ENCODE results near the gene MED13L. TPM values are rescaled to one million over a fixed set of nuclear protein-coding genes. Genes with fewer than 3 reads are reported as not detected.

The MED13L gene
- polyA plus RNA-seq, 1 of the 3 experiments (the other 2 are of a cell fraction): 17.1 TPM

GRCh38 chr12:115953031-115953430 lies 324.5 kb downstream of the MED13L start:
- H3K27ac ChIP-seq (ENCODE audit: low read depth in 2 of 2, low read length in 1 of 2): no peak overlapping the region
- no peaks in the 10 kb centered on the region for H3K9me2 ChIP-seq
- no peaks in the 10 kb centered on the region for H4K20me1 ChIP-seq (ENCODE audit: insufficient read depth)
- DNase-seq: no peak
- H2AFZ ChIP-seq (ENCODE audit: low read depth): no peak overlapping the region
- no peak overlapping the region for H3K9ac ChIP-seq
- no peak overlapping the region for H3K4me2 ChIP-seq
- ChIA-PET CTCF (interaction anchor here (1.5 kb wide), 1 partner anchor 23 kb away, joined by 5 read pairs; no protein-coding TSS in a partner anchor), POLR2A (interaction anchor here (0.6 kb wide), 1 partner anchor 188 kb away, joined by 3 read pairs; no protein-coding TSS in a partner anchor)
- WGBS (ENCODE audit: low lambda C conversion rate): 97% methylated on average over 7 of the region's 7 CpGs
- no peaks in the 10 kb centered on the region for H3K79me2 ChIP-seq (ENCODE audit: insufficient read depth)
- TF ChIP-seq PBX3 (IDR thresholded peaks at IDR 0.05) (no peak), SMC3 (IDR thresholded peaks at IDR 0.05; ENCODE audit: low read depth, low read length) (no peak), TAF1 (IDR thresholded peaks at IDR 0.05; ENCODE audit: borderline replicate concordance, low read depth, low read length) (no peak), FOSL2 (IDR thresholded peaks at IDR 0.05; ENCODE audit: borderline replicate concordance, low read depth) (no peak), TCF12 (IDR thresholded peaks at IDR 0.05) (no peak), CTCF (IDR thresholded peaks at IDR 0.05) (no peak)
- H3K4me3 ChIP-seq (ENCODE audit: low read depth in 2 of 2, low read length in 1 of 2): no peak overlapping the region
- peaks cover 17 to 29% of the 10 kb centered on the region in 2 experiments for H3K36me3 ChIP-seq (replicated peaks in 1 of 2; ENCODE audit: control insufficient read depth in 1 of 2, insufficient read depth in 2 of 2, low read length in 1 of 2)
- H3F3A ChIP-seq (replicated peaks; ENCODE audit: insufficient read depth): peaks cover 10% of the 10 kb centered on the region
- no peaks in the 10 kb centered on the region for H3K4me1 ChIP-seq (ENCODE audit: control insufficient read depth in 1 of 2, insufficient read depth in 2 of 2, low read depth in 1 of 2, low read length in 1 of 2)
- H3K9me3 ChIP-seq: no peaks in the 10 kb centered on the region
- no peaks in the 10 kb centered on the region for H3K27me3 ChIP-seq (ENCODE audit: insufficient read depth)

GRCh38 chr12:115950959-115951358 lies 326.5 kb downstream of the MED13L start:
- no peak overlapping the region for H3K9ac ChIP-seq
- H4K20me1 ChIP-seq (ENCODE audit: insufficient read depth): no peaks in the 10 kb centered on the region

More at GRCh38 chr12:115950959-115951358, 326.5 kb downstream of the MED13L start:
- Histone ChIP-seq H3K4me2 (no peak overlapping the region), H3K9me2 (no peaks in the 10 kb centered on the region), H3K36me3 (replicated peaks in 1 of 2; ENCODE audit: control insufficient read depth in 1 of 2, insufficient read depth in 2 of 2, low read length in 1 of 2) (peaks cover 3 to 13% of the 10 kb centered on the region in 2 experiments), H3K27ac (ENCODE audit: low read depth in 2 of 2, low read length in 1 of 2) (no peak overlapping the region), H3F3A (replicated peaks; ENCODE audit: insufficient read depth) (peaks cover 7% of the 10 kb centered on the region), H2AFZ (ENCODE audit: low read depth) (no peak overlapping the region), H3K79me2 (ENCODE audit: insufficient read depth) (no peaks in the 10 kb centered on the region), H3K27me3 (ENCODE audit: insufficient read depth) (no peaks in the 10 kb centered on the region), H3K9me3 (no peaks in the 10 kb centered on the region), H3K4me3 (ENCODE audit: low read depth in 2 of 2, low read length in 1 of 2) (no peak overlapping the region), H3K4me1 (ENCODE audit: control insufficient read depth in 1 of 2, insufficient read depth in 2 of 2, low read depth in 1 of 2, low read length in 1 of 2) (no peaks in the 10 kb centered on the region)
- POLR2A ChIA-PET: no interaction called here
- no peak for TF ChIP-seq RCOR1 (IDR thresholded peaks at IDR 0.05; ENCODE audit: low read length)
- no peak for TF ChIP-seq SMC3 (IDR thresholded peaks at IDR 0.05; ENCODE audit: low read depth, low read length)
- TF ChIP-seq TAF1 (IDR thresholded peaks at IDR 0.05; ENCODE audit: borderline replicate concordance, low read depth, low read length): no peak
- TF ChIP-seq ZBTB33 (IDR thresholded peaks at IDR 0.05; ENCODE audit: borderline replicate concordance, low read depth): no peak
- no peak for TF ChIP-seq NFIC (IDR thresholded peaks at IDR 0.05; ENCODE audit: borderline replicate concordance)
- no peak for TF ChIP-seq EZH2phosphoT487 (IDR thresholded peaks at IDR 0.05; ENCODE audit: borderline replicate concordance, low read depth)
- no peak for TF ChIP-seq EP300 (IDR thresholded peaks at IDR 0.05; ENCODE audit: borderline replicate concordance in 1 of 2, low read depth in 1 of 2, low read length in 1 of 2)
- TF ChIP-seq SIN3A (IDR thresholded peaks at IDR 0.05; ENCODE audit: borderline replicate concordance, low read depth, low read length): no peak
- TF ChIP-seq FOSL2 (IDR thresholded peaks at IDR 0.05; ENCODE audit: borderline replicate concordance, low read depth): no peak
- TF ChIP-seq CHD2 (IDR thresholded peaks at IDR 0.05; ENCODE audit: low read length, partially characterized antibody): no peak
- no peak for TF ChIP-seq MXI1 (IDR thresholded peaks at IDR 0.05; ENCODE audit: low read depth, low read length)
- TF ChIP-seq PBX3 (IDR thresholded peaks at IDR 0.05): no peak
- no peak for TF ChIP-seq FOXM1 (IDR thresholded peaks at IDR 0.05; ENCODE audit: low read depth)
- no peak for DNase-seq
- 96% methylated on average over 9 of the region's 9 CpGs for WGBS (ENCODE audit: low lambda C conversion rate)
- CTCF ChIA-PET: interaction anchor here (0.9 kb wide), 1 partner anchor 33 kb away, joined by 3 read pairs; no protein-coding TSS in a partner anchor

Data from SK-N-SH (cell line).